HL-60 (cell line): ENCODE measurements around the gene ADARB1.

Source experiments
- DNase-seq, 2 experiments: peaks; one replicate each; pipeline ENCODE4 v3.0.0-alpha.2; 2010 to 2020; ENCODE audit warnings: low read depth in 1 of 2, low spot score in 1 of 2
- H3K27ac ChIP-seq: fragments of 250-450 bp; sonication (Bioruptor Pico); replicated peaks from 2 replicates; pipeline ENCODE4 v1.5.1; 2020; ENCODE audit warnings: mild to moderate bottlenecking, moderate library complexity
- H3K27me3 ChIP-seq: fragments of 250-450 bp; sonication (Bioruptor Pico); 2 replicates; pipeline ENCODE4 v1.5.1; 2021; ENCODE audit warnings: mild to moderate bottlenecking, moderate library complexity; ENCODE audit not compliant: insufficient read depth, poor library complexity, severe bottlenecking
- H3K4me3 ChIP-seq: replicated peaks from 2 replicates; pipeline ENCODE4 v1.5.1; 2011; ENCODE audit warnings: mild to moderate bottlenecking, control low read depth, low read length; ENCODE audit not compliant: insufficient read depth
- CTCF ChIP-seq: IDR thresholded peaks from one replicate; pipeline ENCODE4 v1.5.1; 2011; ENCODE audit warnings: low read length, control low read depth, inconsistent platforms; ENCODE audit not compliant: insufficient read depth
- GABPA ChIP-seq: IDR thresholded peaks from 2 replicates; pipeline ENCODE4 v1.6.1; 2012; ENCODE audit warnings: low read depth
- POLR2AphosphoS5 ChIP-seq: IDR thresholded peaks from 2 replicates; pipeline ENCODE4 v1.6.1; 2012; ENCODE audit warnings: low read depth
- REST ChIP-seq: IDR thresholded peaks from 2 replicates; pipeline ENCODE4 v1.6.1; 2012; ENCODE audit warnings: low read depth; ENCODE audit not compliant: insufficient replicate concordance
- SPI1 ChIP-seq: IDR thresholded peaks from 2 replicates; pipeline ENCODE4 v1.6.1; 2012; ENCODE audit warnings: low read depth, mild to moderate bottlenecking, borderline replicate concordance

ADARB1 gene

DNA sequence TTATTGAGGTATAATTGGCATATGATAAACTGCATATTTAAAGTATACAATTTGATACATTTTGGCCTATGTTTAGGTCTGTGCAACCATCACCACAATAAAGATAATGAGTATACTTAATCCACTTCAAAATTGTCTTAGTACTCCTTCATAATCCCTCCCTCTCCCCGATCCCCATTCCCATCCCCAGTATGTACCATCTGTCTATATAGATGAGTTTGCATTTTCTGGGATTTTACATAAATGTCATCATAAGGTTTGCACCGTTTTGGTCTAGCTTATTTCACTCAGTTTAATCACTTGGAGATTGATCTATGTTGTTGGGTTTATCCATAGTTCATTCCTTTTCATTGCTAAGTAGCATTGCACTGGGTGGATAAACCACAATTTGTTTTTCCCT, 139.0 kb downstream of the ADARB1 start:
- TF ChIP-seq REST (no peak), GABPA (no peak), SPI1 (no peak), CTCF (no peak), POLR2AphosphoS5 (no peak)
- no peak for DNase-seq
- H3K27me3 ChIP-seq, result no peaks in the 10 kb centered on the region
- H3K4me3 ChIP-seq, result no peak overlapping the region
- H3K27ac ChIP-seq, result no peak overlapping the region

- DNase-seq, result no peak
- no peak overlapping the region for H3K27ac ChIP-seq
- TF ChIP-seq POLR2AphosphoS5, result no peak
- no peak for TF ChIP-seq REST
- TF ChIP-seq SPI1, result no peak
- TF ChIP-seq CTCF, result no peak
- no peak for TF ChIP-seq GABPA
- H3K27me3 ChIP-seq, result no peaks in the 10 kb centered on the region
- no peak overlapping the region for H3K4me3 ChIP-seq
These were observed 140.8 kb downstream of the ADARB1 start for GRCh38 chr21:45215213-45215612.

- no peaks in the 10 kb centered on the region for H3K27me3 ChIP-seq
- H3K4me3 ChIP-seq, result no peak overlapping the region
- TF ChIP-seq GABPA (no peak), REST (no peak), CTCF (no peak), POLR2AphosphoS5 (no peak), SPI1 (no peak)
- no peak overlapping the region for H3K27ac ChIP-seq
- DNase-seq, result no peak
These were observed 142.6 kb downstream of the ADARB1 start for GRCh38 chr21:45217010-45217409.
